ENCODE measurements around the gene PPM1H.
A peak's percentile ranks its signal among the peaks of the same experiment; 100 is the strongest.
"Not testable (repeated sequence)": the region's sequence is repeated elsewhere in the genome, so short reads cannot be mapped to it uniquely, and the experiment has no call there.

The PPM1H gene

DNA sequence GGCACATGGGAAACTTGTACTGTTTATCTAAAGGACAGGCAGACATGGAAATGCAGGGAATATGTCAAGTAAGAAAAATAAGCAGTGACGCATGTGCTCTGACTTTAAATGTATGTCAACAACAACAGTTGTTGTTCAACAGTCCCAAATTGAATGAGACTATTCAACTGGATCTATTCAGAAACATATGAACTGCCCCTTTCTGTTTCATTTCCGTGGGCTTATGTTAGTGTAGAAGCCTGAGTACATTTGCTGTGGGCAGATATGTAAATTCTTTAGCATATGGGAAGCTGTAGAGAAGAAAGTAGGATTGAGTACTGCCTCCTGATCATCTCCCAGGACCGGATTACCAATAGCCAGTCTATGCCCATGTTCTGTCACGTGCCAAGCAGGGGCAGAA lies 7.4 kb upstream of the PPM1H start:
- DNase-seq, result not testable (repeated sequence)

DNA sequence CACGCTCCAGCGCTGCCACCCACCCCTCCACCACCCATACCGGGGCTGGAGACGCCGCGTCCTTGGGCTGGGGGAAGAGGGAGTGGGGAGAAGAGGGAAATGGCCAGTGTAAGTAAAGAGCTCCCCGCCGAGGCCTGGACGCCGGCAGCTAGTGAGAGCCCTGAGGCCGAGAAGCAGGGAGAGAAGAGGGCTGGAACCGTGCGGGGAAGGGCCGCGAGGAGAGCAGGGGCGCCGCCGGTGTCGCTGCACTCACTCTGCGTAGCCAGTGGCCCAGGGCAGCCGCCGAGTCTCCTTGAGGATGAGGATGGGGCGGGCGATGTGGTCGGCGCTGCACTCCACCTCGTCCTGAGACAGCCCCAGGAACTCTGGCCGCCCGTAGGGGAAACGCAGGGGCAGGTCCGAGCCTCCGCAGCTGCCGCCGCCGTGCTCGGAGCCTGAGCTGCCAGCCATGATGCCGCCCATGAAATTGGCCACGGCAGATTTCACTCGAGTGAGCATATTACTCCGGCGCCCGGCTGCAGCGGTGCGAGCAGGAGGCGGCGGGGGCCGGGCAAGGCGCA lies 631 bp downstream of the PPM1H start:
- DNase-seq, result no peak

DNA sequence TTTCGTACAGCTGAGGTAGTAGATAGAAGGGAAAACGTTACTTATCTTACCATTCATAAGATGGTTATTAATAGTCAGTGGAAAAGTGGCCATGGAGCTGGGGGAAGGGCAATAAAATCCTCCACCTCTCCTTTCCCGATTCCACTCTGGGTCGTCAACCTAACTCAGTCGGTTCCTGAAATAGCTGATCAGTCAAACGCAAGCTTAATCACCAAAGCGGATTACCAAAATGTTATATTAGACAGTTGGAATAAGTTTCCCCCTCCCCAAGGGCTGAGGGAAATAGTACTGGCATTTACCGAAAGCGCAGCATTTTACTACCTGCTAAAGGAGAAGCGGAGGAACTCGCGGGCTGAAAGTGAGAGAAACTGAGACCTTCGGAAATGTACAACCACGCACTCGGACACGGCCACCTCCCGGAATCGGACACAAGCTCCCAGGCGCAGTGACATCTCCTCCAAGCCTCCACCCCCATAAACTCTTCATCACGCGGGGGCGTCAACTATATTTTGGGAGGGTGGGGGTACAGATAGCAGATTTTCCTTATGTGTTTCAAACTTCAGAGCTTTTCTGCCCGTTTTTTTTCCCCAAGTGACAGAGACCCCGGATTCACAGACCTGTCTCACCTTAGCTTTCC lies 1.2 kb downstream of the PPM1H start:
- no peak for DNase-seq

DNA sequence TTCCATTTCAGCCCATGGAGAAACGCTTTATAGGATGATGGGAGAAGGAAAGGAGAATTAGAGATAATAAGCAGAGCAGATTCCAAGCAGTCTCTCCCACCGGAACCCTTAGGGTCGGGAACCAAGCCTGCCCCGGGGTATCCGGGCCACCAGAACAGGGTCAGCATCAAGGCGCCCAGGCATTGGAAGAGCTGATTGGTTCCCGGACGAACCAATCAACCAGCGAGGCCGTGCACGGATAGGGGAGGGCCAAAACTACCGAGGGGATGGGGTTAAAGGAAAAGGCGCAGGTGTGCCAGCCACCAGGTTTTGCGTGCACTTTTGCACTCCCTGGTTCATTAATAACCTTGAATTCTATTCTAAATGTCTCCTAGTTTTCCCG lies 1.7 kb downstream of the PPM1H start:
- no peak for DNase-seq

DNA sequence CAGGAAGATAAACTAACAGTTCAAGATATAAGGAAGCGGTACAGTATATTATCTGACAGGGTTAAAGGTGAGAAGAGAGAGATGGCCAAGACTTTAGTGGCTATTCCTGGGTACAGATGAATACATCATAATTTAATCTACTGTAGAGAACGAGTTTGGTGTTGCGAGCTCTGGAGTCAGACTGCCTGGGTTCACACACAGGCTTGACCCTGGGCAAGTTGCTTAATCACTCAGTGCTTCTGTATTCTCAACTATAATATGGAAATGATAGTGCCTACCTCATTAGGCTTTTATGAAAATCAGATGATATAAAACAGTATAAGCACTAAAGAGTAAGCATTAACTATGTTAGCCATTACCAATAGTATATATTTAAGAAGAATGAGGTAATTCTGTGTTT lies 3.5 kb downstream of the PPM1H start:
- no peak for DNase-seq

DNA sequence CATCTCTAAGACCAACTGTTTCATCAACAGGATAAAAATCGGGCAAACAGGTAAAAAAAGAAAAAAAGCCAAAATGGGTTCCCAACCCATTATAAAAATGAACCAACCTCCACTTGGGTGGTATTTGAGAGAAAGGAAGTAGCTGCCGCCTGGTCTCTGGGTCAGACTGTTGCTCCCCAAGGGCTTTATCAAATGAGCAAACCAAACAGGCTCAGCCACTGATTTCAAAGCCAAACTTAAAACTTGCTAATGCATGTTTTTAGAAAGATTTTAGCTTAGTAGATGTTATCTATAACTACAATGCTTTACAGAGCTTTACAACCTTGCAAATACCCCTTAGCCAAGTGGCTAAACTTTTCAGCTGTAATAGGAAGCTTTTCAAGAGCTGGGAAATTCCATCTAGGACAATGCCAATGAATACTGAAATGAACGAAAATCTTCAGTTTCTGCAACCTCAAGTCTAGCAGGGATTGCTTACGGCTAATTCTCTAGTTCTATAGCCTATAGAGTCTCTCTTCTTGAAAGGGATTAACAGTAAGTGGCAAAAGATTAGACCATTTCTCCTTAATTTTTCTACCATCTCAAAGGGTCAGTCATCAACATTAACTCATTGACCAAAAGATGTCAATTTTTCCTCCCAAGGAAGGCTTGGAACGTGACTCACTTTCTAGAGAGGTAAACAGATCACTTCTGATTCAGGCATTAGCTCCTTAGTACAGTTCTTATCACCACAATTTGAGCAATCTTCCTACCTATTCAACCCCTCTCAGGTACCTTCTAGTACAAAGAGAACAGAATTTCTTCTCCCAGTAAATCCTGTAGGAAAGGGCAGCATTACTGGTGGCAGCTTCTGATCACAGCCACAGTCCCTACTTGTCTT lies 4.2 kb downstream of the PPM1H start:
- DNase-seq, result no peak

DNA sequence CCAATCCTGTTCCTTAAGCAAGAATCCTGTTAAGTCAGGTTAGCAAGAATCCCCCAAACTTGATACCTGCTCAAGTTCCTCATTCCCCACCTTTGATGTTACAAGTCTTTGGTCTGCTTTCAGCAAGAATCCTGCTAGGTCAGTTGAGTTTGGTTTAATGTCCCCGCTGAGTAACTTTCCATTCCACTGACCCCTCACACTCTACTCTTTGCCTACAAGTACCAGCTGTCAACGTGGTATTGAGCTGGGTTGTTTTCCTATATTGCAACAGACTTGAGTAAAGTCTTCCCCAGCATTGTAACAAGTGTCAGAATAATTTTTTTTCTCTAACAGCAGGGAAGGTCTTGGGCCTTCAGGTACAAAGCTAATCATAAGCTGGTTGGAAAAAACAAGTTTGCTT lies 6.3 kb downstream of the PPM1H start:
- DNase-seq, result no peak

DNA sequence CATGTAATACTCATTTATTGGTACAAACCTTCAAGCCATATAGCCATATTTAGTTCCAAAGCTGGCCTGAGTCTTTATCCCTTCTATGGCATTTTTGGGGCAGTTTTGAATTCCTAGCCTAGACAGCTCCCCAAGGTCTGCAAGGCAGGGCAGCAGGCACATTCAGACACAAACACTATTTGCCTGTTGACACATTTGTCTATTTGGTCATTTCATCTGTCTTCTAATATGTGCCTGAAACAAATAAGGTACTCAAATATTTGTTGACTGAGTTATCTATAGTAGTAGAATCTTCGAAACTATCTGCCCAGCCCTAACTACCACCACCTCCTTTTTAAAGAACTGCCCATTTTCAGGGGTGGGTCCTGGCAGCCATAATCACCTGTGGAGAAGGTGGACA lies 9.3 kb downstream of the PPM1H start:
- DNase-seq, result no peak

DNA sequence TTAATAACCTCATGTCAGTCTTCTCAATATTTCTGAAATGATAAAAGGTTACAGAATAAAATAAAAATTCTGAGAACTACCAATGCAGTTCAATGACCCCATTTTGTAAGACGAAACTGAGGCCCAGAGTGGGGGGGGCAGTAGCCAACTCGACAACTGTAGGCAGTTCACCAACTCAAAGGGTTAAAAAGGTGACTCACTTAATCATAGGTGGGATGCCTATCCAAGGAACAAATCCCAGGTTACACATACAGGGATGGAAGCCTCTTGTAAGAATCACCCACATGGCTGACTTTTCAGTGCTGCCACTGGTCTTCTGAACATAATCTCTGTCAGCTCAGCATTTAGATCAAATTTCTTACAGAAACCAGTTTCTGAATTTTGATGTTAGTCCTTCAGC lies 10.9 kb downstream of the PPM1H start:
- no peak for DNase-seq

DNA sequence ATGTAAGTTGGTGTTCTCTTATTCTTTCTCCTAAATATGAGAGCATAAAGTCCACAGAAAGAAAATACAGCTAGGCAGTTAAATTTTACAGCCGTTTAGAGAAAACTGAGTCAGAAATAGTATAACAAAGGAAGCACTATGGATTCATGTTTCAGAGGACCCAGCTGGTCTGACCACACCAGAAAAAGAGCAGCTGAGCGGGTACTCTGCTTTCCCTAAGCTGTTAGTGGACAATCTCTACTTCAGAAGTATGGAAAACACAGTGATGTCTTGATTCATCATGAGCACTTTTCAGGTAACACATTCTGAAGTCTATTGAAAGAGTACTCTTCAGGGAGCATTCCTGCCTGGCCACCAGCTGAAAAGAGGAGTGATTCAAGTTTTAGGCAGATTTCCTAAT lies 12.4 kb downstream of the PPM1H start:
- DNase-seq, result no peak

DNA sequence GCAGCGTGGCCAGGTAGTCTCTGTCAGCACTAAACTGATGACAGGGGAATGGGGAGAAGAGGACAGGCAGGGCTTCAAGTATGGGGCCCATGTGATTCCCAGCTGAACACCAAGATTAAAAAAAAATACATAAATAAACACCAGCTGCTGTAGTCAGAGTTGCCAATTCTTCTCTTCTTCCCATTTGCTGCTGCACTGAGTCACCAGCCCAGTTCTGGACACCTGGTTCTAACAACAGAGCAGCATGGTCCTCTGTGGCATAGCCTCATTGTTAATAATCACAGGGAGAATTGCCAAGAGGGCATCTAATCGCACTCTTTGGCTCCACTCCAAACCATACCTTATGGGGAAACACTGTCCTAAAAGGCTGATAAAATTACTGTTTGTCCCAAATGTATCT lies 15.1 kb downstream of the PPM1H start:
- peak; percentile 91 for DNase-seq

DNA sequence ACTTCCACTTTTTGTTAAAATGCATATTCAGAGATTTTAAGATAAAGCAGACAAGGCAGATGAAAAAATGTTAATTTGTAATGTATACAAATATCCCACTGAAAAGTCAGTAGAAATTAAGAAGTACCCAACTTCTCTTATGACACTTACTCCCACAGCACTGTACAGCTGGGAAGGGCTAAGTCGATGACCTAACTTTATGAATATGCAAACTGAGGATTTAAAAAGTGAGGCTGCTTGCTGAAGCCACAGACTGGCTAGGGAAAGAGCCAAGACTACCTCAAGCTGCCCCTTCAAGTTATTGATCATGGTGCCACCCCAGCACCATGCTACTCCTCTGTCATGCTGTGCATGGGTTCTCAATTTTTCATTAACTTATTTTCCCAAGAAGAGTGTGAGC lies 17.0 kb downstream of the PPM1H start:
- DNase-seq, result no peak

DNA sequence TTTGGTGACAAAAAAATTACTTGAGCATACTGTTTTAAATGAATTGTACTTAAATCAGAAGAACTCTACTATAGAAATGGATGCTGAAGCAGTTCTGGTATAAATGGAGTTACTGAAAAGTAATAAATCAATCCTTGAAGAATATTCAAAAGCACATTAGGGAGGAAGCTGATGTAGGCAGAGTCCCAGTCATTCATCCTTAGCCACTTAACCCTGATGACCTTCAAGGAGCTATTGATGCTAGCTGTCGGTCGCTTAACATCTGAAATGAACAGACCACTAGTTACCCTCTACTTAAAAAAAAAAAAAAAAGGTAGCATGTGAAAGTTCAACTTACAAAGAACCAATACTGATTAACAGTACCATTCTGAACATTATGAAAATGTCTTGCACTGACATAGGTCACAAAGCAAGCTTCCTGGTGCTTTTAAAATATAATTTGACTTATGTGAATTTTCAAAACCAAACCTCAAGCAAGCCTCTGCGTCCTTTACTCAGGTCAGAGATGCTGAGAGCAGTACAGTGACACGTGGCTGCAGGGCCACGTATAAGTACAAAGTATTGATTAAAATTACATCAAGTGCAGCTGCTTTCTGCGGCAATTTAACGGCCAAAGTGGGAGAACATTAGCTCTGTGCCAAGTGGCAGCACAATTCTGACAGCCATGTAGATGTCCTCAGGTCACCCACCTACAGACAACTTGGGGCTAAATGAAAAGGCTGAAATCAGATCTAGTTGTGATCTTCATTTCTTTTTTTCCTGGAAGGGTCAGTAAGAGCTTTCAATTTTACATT lies 18.1 kb downstream of the PPM1H start:
- DNase-seq, result no peak

DNA sequence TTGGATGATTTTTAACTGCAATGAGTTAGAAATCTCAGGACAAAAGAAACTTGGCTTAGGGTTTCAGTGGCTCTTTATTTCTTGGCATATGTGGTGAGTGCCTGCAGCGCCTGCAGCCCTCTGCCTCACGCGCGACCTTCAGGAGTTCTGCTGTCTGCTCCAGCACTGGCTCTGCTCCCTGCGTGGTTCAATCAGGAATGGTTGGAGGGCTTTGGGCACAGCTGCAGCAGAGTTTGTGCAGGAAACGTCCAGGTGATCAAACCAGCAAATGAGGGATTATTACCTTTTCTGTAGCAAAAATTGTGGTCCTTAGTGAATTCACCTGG lies 19.8 kb downstream of the PPM1H start:
- peak; percentile 9 for DNase-seq

DNA sequence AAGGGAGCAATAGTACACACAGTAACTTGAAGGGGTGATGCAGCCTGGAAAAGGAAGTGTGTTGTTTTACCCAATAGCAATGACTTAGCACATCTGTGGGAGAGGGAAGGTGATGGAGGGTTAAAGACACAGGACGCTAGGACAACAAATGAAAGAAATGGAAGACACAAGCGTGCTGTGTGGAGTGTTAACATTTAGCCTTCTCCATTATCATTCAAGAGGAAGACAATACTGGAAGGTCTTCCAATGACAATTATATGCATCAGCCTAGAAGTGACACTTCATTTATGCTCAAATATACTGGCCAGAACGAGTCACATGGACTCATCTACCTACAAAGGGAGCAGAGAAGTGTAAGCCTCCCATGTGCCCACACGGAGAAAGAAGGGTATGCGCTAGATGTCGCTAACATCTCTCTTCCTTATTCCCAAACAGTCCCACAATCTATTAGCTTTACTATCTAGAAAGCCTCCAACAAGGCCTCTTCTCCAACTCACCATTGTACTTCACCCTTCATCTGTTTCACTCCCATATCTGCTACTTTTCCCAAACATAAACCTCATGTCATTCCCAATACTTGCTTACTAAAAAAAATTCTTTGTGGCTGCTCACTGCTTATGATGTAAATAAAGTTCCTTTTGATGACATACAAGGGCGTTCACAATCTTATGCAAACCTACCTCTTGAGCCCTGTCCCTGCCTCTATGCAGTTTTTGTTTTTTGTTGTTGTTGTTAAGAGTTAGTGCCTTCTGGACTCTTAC lies 20.3 kb downstream of the PPM1H start:
- no peak for DNase-seq

DNA sequence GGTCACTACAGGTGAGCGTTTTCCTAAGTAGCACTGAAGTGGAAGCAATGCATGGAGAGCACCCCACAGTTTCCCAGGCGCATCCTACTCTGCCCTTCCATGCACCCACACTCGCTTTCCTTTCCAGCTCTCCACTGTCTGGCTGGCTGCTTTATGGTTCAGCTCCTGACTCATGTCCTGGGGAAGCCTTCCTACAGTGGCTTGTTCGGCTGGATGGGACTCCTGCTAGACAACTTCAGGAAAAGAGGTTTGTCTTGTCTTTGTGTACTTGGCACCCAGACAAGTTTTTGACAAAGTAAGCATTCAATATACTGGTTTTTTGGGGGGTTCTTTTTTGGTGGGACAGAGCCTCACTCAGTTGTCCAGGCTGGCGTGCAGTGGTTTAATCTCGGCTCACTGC lies 21.6 kb downstream of the PPM1H start:
- DNase-seq, result no peak

DNA sequence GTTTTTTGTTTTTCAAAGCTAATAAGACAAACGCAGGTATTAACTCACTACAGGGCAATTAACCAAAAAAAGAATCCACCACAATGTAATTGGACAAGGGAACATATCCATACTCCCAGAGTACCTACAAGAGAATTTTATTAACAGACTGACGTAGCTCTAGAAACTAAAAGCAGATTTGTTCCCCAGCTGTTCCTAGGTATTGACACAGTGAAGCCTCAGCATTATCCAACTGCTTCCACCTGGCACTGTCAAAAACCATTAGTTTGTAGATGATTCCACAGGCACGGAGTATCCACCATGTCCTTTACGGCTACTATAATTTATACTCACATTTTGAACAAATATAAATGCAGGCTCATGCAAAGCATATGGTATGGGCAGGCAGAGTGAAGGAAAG lies 22.3 kb downstream of the PPM1H start:
- no peak for DNase-seq

DNA sequence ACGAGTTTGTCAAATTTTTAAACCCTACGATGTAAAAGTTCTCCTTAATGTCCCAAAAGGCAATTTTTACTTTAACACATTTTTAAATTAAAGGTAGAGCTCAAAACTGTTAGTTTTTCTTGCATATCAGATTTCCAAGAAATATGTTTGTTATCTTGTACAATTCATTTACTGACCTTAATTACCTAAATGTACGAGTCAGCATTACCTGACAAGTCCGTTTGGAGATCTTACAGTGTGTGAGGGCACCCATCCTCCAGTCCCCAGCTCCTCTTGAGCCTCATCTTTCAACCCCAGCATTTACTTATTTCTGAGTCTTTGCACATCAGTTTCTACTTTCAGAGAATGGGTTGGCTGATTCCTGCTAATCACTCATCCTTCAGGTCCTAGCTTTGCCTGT lies 23.7 kb downstream of the PPM1H start:
- DNase-seq, result no peak

DNA sequence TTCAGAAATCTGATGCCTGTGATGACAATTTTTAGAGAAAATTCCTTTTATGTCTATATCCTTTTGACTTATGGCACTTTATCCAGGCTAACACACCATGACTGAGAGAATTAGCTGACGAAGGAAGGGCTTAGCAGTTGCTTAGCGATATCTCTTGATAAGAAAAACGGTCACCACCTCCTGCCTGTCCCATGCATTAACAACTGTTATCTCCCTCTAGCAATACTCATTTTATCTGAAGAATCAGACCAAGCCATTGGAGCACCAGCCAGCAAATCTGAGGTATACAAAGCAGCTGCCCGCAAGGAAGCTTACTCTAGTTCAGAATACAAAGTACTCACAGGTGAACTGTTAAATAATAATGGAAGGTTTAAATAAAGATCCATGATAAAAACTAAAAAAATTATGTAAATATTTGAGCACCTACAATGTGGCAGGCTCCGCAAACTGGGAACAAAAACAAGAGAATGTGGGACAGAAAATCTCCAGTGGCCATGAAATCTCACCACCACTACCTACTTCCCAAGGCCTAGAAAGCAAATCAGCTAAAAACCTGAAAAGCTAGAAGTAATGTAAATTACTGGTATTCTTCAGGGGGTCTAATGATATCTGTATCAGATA lies 24.3 kb downstream of the PPM1H start:
- DNase-seq, result no peak

DNA sequence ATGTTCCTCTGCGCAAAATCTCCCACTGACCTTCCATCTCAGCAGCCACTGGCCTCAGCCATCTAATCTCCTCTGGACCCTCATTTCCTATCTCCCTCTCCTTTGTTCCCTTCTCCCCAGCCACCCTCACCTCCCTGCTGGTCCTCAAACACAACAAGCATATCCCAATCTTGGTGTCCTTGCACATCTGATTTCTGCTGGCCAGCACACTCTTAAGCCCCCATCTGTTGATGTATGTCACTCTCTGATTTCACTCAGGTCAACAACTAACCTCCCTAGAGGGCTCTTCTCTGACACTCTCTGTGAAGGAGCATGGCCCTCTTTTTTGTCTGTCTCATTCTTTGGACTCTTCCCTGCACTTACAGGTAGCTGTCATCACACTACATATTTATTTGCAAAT lies 25.6 kb downstream of the PPM1H start:
- no peak for DNase-seq

DNA sequence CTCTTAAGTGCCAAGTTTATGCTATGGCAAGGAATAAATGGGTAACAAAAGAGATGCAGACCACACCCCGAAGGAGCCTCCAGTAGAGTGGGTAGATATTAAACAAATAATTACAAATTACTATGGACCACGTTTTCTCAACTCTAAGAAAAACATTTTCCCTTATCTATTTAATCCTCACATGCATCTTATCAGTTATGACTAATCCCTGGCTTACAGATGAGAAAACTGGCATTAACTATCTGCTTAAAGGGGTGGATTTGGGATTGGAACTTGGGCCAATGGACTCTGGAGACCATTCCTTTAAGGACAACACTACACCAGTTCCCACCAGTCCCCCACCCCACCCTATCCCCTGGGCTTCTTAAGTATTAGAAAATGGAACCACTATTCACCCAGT lies 26.3 kb downstream of the PPM1H start:
- DNase-seq, result no peak

DNA sequence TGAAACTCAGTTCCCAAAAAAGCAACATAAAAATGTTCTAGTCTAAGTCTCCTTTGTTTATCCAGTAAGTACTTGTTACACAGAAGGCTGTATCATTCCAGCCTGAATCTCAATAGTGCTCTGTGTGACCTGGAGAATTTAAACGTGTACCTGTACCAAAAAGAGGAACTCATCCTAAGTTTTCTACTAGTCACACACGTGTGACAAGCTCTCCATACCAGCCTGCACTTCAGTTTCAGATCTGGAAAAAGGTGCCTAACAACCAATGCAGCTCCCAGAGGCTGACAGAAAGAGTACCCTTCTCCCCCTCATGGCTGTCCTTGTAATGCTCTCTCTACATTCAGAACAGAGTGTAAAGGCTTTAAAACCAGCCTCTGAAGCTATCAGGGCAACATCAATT lies 27.4 kb downstream of the PPM1H start:
- no peak for DNase-seq

DNA sequence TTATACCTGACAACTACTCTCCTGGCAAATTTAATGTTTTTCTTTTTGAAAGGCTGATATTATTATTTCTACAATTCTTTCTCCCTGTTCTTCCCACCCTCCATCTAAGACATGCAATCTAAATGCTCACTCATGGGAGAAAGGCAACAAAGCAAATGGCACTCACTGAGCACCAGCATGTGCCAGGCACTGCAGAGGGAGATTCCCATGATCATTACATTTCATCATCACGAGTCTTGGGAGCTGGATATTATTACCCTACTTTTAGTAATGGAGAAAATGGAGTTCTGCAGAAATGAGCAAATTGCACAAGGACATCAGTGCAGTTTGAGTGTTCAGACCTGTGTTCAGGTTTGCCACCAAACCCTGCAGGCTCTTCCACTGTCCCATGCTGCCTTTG lies 27.9 kb downstream of the PPM1H start:
- DNase-seq, result no peak

All from NCI-H446 treated with DMSO at 0.1 percent for 48 hours (cell line).